ENCODE results near the gene LEF1.
"Not testable (repeated sequence)": the region's sequence is repeated elsewhere in the genome, so short reads cannot be mapped to it uniquely, and the experiment has no call there.

Gene LEF1

DNA sequence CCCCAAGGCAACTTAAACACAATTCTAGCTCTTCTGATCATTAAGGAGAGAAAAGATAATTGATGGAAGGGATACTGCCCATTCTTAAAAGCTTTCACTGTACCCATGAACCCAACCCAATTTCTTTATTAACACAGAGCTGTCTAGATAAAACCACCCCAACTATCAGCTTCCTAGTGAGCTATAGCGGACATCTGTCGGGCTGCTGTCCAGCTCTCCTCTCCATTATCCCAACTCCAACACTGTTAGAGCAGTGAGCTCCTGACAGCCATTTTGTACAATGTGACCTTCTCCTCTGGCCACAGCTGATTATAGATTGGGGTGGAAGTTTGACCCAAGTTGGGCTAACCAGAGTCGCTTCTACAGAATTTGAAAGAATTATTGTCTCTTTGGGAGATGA is 112.9 kb downstream of the LEF1 start:
- no peak for DNase-seq

DNA sequence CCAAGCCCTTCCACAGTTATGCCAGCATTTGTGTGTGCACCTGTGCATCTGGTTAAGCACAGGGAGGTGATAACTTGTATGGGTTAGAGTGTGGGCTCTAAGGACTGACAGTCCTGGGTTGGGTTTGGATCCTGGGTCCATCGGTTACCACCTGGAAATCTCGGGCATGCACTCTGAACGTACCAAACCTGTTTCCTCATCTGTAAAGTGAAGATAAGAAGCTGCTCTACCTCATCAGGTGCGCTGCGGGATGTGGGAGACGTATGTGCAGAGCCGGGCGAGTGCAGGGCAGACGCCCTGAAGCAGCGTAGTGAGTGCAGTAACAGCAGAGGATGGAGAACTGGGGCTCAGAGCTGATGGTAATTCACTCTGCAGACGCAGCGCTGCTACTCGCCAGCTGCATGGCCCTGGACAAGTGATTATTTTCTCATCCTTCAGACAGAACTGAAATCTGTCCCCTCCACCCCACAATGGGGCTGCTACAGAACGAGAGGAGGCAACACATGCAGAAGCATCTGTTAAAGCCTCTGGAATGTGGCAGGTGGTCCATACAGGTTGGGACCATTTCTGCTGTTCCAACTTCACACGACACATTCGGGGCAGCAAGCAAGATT is 114.6 kb downstream of the LEF1 start:
- DNase-seq, result no peak

- DNase-seq, result no peak
Observed at GRCh38 chr4:108053251-108053711, 115.5 kb downstream of the LEF1 start.

GRCh38 chr4:108052558-108053120 is 116.1 kb downstream of the LEF1 start:
- no peak for DNase-seq

- no peak for DNase-seq
Observed at GRCh38 chr4:108051343-108051742, 117.4 kb downstream of the LEF1 start.

- DNase-seq, result not testable (repeated sequence)
Observed at GRCh38 chr4:108050166-108051111, 118.3 kb downstream of the LEF1 start.

DNA sequence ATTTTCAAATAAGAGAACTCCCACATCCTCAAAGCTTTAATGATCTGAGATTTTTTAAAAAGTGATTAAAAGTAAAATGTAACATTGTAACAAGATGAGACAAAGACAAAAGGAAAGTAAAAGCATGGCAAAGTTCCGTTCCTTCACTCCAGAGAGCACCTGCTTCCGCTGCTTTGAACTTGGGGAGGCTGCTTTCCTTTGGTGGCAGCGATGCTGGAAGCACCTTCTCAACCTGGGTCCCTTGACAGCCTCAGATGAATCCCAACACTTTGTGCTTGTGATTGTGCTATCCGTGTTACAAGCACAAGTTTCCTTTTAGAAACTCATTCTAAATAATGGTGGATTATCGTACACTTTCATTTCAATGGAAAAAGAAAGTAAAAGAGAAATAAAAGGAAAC is 119.3 kb downstream of the LEF1 start:
- DNase-seq, result no peak

DNA sequence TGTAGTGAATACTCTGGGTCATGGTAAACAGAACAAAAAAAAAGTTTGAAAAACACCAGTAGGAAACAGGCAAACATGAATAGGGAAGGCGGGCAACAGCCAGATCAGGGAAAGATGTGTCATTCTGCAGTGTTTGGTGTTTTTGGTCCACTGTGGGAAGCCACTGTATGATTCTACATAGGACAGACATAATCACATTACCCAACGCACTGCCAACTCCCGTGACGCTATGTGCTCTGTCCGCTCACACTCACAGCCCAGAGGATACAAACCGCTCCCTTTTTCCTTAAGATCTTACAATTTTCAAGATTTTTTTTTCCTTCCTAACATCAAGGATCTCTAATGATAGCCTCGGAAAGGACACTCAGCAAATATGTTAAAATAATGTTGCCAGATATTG is 119.7 kb downstream of the LEF1 start:
- no peak for DNase-seq

DNA sequence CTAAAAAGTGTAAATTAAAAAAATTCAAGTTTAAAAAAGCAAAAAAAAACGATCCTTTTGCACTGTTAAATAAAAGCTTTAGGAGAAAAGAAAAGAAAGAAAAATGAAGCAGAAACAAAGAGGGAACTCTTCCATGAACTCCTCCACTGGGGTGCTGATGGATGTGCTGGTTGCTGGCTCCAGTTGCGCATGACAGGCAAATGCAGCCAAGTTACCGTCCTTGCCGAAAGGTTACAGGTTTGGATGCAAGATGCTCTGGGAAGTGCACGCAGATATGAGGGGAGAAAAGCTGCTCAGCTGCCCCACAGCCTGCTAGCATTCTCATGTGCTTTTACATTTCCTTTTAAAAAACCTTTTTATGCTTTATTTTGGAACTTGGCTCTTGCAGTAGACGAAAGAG is 120.6 kb downstream of the LEF1 start:
- DNase-seq, result no peak

- no peak for DNase-seq
Observed at GRCh38 chr4:108047199-108047598, 121.5 kb downstream of the LEF1 start.

- peak; percentile 11 for DNase-seq
Observed at GRCh38 chr4:108045687-108046024, 123.1 kb downstream of the LEF1 start.

- DNase-seq, result no peak
Observed at GRCh38 chr4:108044951-108045686, 123.6 kb downstream of the LEF1 start.

DNA sequence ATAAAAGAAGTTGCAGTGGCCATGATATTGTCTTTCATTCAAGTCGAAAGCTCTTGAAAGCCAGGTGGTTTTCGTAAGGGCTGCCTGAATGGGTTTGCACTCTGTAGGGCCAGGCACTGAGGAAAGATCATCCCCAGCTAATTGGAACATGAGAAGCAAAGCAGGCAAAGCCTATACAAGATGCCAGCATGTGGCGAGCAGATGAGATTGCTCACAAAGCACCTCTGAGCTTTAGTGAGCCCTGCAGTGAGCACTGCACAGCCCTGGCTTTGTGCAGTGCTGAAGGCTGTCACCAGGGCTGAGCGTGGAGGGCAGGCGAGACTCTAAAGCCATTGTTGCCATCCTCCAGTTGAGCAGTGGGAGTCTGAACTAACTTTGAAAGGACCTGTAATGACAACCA is 125.2 kb downstream of the LEF1 start:
- peak; percentile 64 for DNase-seq

DNA sequence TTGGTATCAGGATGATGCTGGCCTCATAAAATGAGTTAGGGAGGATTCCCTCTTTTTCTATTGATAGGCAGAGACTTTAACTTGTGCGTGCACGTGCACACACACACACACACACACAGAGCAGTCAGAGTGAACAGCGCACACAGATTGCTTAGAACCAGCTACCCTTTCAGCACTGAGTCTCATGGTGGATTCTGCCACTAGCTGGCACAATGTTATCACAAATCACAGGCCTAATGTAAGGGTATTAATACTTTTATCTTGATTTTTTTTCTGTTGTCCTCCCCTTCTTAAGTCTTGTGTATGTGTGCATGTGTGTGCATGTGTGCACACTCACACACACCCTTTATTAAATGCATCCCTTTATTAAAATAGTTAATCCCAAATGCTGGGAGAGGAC is 125.8 kb downstream of the LEF1 start:
- DNase-seq, result peak; percentile 5

- no peak for DNase-seq
Observed at GRCh38 chr4:108037884-108038283, 130.8 kb downstream of the LEF1 start.

DNA sequence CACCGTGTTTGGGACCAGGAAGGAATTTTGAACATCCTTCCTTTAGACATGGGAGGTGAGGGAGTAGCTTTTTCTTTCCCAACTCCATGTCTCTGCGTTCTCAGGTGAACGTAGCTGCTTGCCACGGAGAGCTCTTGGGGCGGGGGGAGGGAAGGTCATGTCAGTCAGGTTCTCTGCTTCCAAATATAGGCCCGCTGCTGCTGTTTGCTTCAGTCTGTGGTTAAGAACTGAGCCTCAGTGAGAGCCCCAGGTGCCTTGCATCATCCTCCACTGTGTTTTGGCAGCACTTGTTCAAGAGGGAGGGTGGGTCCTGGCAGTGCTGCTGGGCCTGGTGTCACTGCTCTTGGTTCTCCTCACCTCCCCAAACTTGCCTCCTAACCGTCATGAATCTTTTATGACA is 132.5 kb downstream of the LEF1 start:
- DNase-seq, result no peak

DNA sequence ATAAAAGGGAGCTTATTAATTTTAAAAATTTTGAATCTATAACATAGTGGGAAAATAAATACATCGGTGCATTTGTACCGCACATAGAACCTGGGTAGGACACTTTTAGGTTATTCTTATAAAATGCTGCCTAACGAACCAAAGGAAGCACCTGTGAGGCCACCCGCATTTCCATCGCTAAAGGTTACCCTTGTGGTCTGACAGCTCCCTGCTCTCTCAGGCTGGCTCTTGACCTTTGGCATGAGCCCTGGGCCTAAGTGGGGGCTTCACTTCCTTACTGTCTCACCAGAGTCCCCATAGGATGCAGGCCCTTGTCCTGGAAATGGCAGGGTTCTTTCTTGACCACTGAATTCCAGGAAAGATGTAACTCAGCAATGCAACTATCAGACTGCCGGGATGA is 133.0 kb downstream of the LEF1 start:
- no peak for DNase-seq

GRCh38 chr4:108034565-108034964 is 134.2 kb downstream of the LEF1 start:
- no peak for DNase-seq

DNA sequence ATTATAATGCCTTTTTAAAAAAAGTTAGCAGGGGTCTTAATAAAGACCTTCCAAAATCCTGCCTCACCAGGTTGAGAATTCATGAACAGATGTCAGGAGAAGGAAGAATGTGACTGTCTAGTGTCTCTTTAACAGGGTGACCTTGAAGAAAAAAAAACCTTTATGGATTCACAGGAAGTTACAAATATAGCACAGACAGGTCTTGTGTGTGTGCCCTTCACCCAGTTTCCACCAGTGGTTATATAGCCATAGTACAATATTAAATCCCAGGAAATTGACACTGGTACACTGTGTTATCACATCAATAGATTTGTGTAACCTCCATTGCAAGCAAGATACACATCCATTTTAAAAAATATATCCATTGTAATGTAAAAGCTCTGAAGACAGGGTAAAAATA is 135.4 kb downstream of the LEF1 start:
- no peak for DNase-seq

- no peak for DNase-seq
Observed at GRCh38 chr4:108031427-108032083, 137.2 kb downstream of the LEF1 start.

GRCh38 chr4:108030332-108030731 is 138.4 kb downstream of the LEF1 start:
- peak; percentile 66 for DNase-seq

DNA sequence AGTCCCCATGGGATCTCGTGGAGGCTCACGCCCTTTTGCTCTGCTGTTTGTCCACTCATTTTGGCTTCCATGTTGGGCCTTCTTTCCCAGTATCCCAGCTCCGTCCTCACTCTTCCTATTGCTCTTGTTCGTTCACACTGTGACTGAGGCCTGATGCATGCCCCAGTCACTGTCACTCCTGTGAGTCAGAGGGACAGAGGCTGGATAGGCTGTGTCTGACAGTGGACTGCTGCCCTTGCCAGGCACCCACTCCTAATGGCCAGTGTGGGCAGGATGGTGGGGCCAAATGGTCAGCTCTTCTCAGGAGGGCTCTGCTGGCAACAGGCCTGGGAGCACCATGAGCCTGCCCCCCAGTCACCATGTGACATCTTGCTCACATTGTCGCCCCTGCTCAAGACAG is 139.0 kb downstream of the LEF1 start:
- DNase-seq, result no peak
